Measurements from ENCODE around the gene SASH1.

Gene SASH1

DNA sequence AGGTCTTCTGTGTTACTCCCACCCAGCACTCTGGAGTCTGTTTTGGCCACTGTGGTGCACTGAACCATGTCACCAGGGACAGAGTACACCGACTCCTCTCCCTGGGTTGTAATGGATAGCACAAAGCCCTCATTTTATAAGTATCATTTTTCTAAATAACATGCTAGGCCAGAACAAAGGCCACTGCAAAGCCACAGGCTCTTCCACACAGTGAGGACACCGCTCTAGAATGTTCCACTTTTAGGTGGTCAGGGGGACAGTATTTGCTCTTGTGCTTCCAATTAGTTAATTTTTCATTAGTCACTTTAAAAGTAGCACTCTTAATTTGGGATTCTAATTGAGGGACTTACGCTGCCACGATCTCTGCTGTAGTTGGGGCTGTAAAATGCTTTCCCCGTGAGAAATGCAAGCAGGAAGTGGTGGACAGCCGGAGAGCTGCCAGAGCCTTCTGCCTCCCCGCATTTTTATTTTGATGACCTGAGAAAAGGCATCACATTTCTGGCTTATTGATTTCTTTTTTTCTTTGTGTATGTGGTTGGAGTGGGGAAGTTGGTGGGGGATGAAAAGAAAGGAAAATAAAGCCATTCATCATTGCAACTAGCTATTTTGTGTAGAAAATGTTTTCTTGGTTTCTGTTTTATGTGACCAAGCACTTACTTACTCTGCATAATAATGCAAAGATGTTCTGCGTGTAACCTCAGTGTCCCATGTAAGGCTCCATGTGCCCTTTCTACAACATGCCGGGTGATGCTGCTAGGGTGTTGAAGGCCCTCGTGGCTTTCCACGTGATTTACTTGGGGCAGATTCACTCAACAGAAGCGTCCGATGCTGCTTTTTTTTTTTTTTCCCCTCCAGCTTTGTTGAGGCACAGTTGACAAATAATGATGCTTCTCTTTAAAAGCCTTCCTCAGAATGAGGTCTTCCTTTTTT is 195.9 kb downstream of the SASH1 start:
- no peak overlapping the region for H3K4me3 ChIP-seq (ENCODE audit: low read depth, low read length)

DNA sequence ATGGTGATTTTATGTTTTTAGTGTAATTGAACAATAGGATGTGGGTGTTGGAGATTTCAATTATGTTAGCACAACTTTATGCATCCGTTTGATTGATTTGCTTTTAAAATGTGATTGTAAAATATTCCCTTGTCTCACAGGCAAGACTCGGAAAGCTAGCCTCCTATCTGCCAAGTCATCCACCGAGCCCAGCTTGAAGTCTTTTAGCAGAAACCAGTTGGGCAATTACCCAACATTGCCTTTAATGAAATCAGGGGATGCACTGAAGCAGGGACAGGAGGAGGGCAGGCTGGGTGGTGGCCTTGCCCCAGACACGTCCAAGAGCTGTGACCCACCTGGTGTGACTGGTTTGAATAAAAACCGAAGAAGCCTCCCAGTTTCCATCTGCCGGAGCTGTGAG is 200.9 kb downstream of the SASH1 start:
- TF ChIP-seq, protein P1, sequence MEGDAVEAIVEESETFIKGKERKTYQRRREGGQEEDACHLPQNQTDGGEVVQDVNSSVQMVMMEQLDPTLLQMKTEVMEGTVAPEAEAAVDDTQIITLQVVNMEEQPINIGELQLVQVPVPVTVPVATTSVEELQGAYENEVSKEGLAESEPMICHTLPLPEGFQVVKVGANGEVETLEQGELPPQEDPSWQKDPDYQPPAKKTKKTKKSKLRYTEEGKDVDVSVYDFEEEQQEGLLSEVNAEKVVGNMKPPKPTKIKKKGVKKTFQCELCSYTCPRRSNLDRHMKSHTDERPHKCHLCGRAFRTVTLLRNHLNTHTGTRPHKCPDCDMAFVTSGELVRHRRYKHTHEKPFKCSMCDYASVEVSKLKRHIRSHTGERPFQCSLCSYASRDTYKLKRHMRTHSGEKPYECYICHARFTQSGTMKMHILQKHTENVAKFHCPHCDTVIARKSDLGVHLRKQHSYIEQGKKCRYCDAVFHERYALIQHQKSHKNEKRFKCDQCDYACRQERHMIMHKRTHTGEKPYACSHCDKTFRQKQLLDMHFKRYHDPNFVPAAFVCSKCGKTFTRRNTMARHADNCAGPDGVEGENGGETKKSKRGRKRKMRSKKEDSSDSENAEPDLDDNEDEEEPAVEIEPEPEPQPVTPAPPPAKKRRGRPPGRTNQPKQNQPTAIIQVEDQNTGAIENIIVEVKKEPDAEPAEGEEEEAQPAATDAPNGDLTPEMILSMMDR (IDR thresholded peaks at IDR 0.05; ENCODE audit: low read depth, low read length, missing control alignments) = no peak
- H3K4me3 ChIP-seq (ENCODE audit: low read depth, low read length) = no peak overlapping the region
- no peak for DNase-seq (ENCODE audit: low read depth)

More for the DNA sequence above, 195.9 kb downstream of the SASH1 start:
- DNase-seq (ENCODE audit: low read depth) = no peak
- TF ChIP-seq, protein P1 (IDR thresholded peaks at IDR 0.05; ENCODE audit: low read depth, low read length, missing control alignments) = no peak

DNA sequence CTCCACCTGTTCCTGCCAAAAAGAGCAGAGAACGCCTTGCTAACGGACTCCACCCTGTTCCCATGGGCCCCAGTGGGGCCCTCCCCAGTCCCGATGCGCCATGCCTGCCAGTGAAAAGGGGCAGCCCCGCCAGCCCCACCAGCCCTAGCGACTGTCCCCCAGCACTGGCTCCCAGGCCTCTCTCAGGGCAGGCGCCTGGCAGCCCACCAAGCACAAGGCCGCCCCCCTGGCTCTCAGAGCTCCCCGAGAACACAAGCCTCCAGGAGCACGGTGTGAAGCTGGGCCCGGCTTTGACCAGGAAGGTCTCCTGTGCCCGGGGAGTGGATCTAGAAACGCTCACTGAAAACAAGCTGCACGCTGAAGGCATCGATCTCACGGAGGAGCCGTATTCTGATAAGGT is 201.8 kb downstream of the SASH1 start:
- no peak for DNase-seq (ENCODE audit: low read depth)
- no peak overlapping the region for H3K4me3 ChIP-seq (ENCODE audit: low read depth, low read length)
- TF ChIP-seq, protein P1 (IDR thresholded peaks at IDR 0.05; ENCODE audit: low read depth, low read length, missing control alignments) = no peak

DNA sequence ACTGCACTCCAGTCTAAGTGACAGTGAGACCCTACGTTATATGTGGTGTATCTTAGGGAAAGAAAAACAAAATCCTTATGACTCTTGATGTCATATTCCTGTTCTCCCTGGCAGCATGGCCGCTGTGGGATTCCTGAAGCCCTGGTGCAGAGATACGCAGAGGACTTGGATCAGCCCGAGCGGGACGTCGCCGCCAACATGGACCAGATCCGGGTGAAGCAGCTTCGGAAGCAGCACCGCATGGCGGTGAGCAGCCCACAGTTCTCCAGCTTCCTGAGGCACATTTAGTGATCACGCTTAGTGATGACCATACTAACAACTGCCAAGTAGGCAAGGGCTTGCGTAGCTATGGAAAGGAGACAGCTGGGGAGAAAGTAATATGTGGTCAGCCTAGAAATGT is 203.3 kb downstream of the SASH1 start:
- H3K4me3 ChIP-seq (ENCODE audit: low read depth, low read length) = no peak overlapping the region
- no peak for DNase-seq (ENCODE audit: low read depth)
- TF ChIP-seq, protein P1 (IDR thresholded peaks at IDR 0.05; ENCODE audit: low read depth, low read length, missing control alignments) = no peak

DNA sequence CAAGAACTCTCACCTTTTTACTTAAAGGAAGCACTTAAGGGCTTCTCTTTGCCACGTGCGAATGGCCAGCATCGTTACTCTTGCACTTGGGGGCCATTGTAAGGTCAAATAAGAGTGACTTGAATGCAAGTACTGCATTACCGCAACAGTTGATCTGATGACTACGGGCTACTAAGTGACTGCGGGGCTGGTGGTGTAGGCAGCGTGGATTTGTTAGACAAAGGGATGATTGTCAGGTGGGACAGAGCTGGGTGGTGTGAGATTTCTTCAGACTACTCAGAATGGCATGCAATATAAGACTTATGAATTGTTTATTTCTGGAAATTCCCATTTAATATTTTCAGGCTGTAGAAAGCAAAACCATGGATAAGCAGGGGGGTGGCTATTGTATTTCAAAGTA is 204.5 kb downstream of the SASH1 start:
- TF ChIP-seq, protein P1 (IDR thresholded peaks at IDR 0.05; ENCODE audit: low read depth, low read length, missing control alignments) = no peak
- no peak overlapping the region for H3K4me3 ChIP-seq (ENCODE audit: low read depth, low read length)
- DNase-seq (ENCODE audit: low read depth) = no peak

DNA sequence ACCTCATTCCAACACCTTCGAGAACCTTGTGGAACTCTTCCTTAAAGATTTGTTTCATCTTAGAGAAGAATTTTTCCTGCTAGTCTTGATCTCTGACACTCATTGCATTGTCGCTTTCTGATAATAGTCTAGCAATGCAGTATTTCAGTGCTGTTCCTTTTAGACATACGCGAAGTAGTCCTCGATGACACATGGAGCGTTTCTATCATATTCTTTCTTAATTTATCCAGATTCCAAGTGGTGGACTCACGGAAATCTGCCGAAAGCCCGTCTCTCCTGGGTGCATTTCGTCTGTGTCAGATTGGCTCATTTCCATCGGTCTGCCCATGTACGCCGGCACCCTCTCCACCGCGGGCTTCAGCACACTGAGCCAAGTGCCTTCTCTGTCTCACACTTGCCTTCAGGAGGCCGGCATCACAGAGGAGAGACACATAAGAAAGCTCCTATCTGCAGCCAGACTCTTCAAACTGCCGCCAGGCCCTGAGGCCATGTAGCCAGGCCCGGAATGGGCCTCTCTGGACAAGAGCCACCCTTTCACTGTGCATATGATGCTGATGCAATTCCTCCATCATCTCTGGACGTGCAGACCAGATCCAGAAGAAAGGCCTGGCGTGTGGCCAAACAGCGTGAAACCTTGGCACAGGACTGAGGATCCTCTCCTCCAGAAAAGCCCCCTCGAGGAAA is 205.6 kb downstream of the SASH1 start:
- TF ChIP-seq, protein P1 (IDR thresholded peaks at IDR 0.05; ENCODE audit: low read depth, low read length, missing control alignments) = no peak
- DNase-seq (ENCODE audit: low read depth) = no peak
- no peak overlapping the region for H3K4me3 ChIP-seq (ENCODE audit: low read depth, low read length)
